Effector memory CD4-positive, alpha-beta T cell (primary cell): ENCODE results near the gene MSANTD2.

Source experiments
- DNase-seq, 3 donors: peaks; one replicate each; pipeline ENCODE4 v3.0.0-alpha.2; 2020
- H3K27ac ChIP-seq: 2 replicates; pipeline ENCODE4 v1.7.0; 2013; ENCODE audit warnings: mild to moderate bottlenecking, low read length, moderate library complexity; ENCODE audit not compliant: insufficient read depth, poor library complexity, severe bottlenecking
- H3K27me3 ChIP-seq: replicated peaks from 2 replicates; pipeline ENCODE4 v1.7.0; 2013; ENCODE audit warnings: mild to moderate bottlenecking, low read length; ENCODE audit not compliant: insufficient read depth, control insufficient read depth, poor library complexity, severe bottlenecking
- H3K36me3 ChIP-seq: 2 replicates; pipeline ENCODE4 v1.7.0; 2013; ENCODE audit warnings: mild to moderate bottlenecking, low read length, moderate library complexity; ENCODE audit not compliant: control insufficient read depth, insufficient read depth
- H3K4me1 ChIP-seq: 2 replicates; pipeline ENCODE4 v1.7.0; 2013; ENCODE audit warnings: low read length, mild to moderate bottlenecking; ENCODE audit not compliant: control insufficient read depth, insufficient read depth, poor library complexity, severe bottlenecking
- H3K4me3 ChIP-seq: 2 replicates; pipeline ENCODE4 v1.7.0; 2013; ENCODE audit warnings: low read length, low read depth, mild to moderate bottlenecking; ENCODE audit not compliant: insufficient read depth, poor library complexity, severe bottlenecking
- H3K9me3 ChIP-seq: 2 replicates; pipeline ENCODE4 v1.7.0; 2013; ENCODE audit warnings: mild to moderate bottlenecking, low read length, moderate library complexity; ENCODE audit not compliant: control insufficient read depth

Gene MSANTD2

GRCh38 chr11:124839128-124839971, 39.1 kb upstream of the MSANTD2 start:
- Histone ChIP-seq H3K4me1 (peaks cover 18% of the 10 kb centered on the region), H3K36me3 (no peaks in the 10 kb centered on the region), H3K27ac (no peak overlapping the region), H3K9me3 (no peaks in the 10 kb centered on the region), H3K27me3 (peaks cover 52% of the 10 kb centered on the region), H3K4me3 (peak overlapping the region; percentile 27)
- DNase-seq, result no peak

GRCh38 chr11:124838805-124839127, 38.6 kb upstream of the MSANTD2 start:
- Histone ChIP-seq H3K9me3 (no peaks in the 10 kb centered on the region), H3K36me3 (no peaks in the 10 kb centered on the region), H3K4me3 (no peak overlapping the region), H3K4me1 (peaks cover 18% of the 10 kb centered on the region), H3K27ac (no peak overlapping the region), H3K27me3 (peaks cover 52% of the 10 kb centered on the region)
- DNase-seq, result no peak

- no peak for DNase-seq
- H3K27me3 ChIP-seq, result peaks cover 40% of the 10 kb centered on the region
- no peaks in the 10 kb centered on the region for H3K36me3 ChIP-seq
- H3K4me3 ChIP-seq, result no peak overlapping the region
- no peaks in the 10 kb centered on the region for H3K9me3 ChIP-seq
- H3K4me1 ChIP-seq, result peaks cover 18% of the 10 kb centered on the region
- no peak overlapping the region for H3K27ac ChIP-seq
Observed at GRCh38 chr11:124837491-124837856, 37.3 kb upstream of the MSANTD2 start.

GRCh38 chr11:124835918-124836317, 35.7 kb upstream of the MSANTD2 start:
- Histone ChIP-seq H3K27ac (no peak overlapping the region), H3K4me1 (peaks cover 18% of the 10 kb centered on the region), H3K4me3 (no peak overlapping the region), H3K27me3 (peaks cover 34% of the 10 kb centered on the region), H3K9me3 (no peaks in the 10 kb centered on the region), H3K36me3 (no peaks in the 10 kb centered on the region)
- no peak for DNase-seq

- H3K4me1 ChIP-seq, result peaks cover 14% of the 10 kb centered on the region
- H3K27me3 ChIP-seq, result peaks cover 22% of the 10 kb centered on the region
- no peak for DNase-seq
- H3K36me3 ChIP-seq, result no peaks in the 10 kb centered on the region
- no peak overlapping the region for H3K4me3 ChIP-seq
- H3K9me3 ChIP-seq, result no peaks in the 10 kb centered on the region
- no peak overlapping the region for H3K27ac ChIP-seq
Observed at GRCh38 chr11:124834526-124835180, 34.4 kb upstream of the MSANTD2 start.

- Histone ChIP-seq H3K27ac (no peak overlapping the region), H3K36me3 (no peaks in the 10 kb centered on the region), H3K4me3 (no peak overlapping the region), H3K9me3 (no peaks in the 10 kb centered on the region), H3K4me1 (peaks cover 5% of the 10 kb centered on the region), H3K27me3 (peaks cover 2% of the 10 kb centered on the region)
- no peak for DNase-seq
Observed at GRCh38 chr11:124832571-124832970, 32.4 kb upstream of the MSANTD2 start.

GRCh38 chr11:124831897-124832296, 31.7 kb upstream of the MSANTD2 start:
- H3K36me3 ChIP-seq, result no peaks in the 10 kb centered on the region
- no peaks in the 10 kb centered on the region for H3K9me3 ChIP-seq
- no peak overlapping the region for H3K4me3 ChIP-seq
- H3K27me3 ChIP-seq, result no peaks in the 10 kb centered on the region
- DNase-seq, result no peak
- no peak overlapping the region for H3K27ac ChIP-seq
- peaks cover 3% of the 10 kb centered on the region for H3K4me1 ChIP-seq

GRCh38 chr11:124830749-124831148, 30.5 kb upstream of the MSANTD2 start:
- Histone ChIP-seq H3K27ac (no peak overlapping the region), H3K4me1 (no peaks in the 10 kb centered on the region), H3K27me3 (no peaks in the 10 kb centered on the region), H3K4me3 (no peak overlapping the region), H3K36me3 (no peaks in the 10 kb centered on the region), H3K9me3 (no peaks in the 10 kb centered on the region)
- no peak for DNase-seq

GRCh38 chr11:124829986-124830385, 29.8 kb upstream of the MSANTD2 start:
- Histone ChIP-seq H3K27me3 (no peaks in the 10 kb centered on the region), H3K27ac (no peak overlapping the region), H3K36me3 (no peaks in the 10 kb centered on the region), H3K4me3 (no peak overlapping the region), H3K4me1 (no peaks in the 10 kb centered on the region), H3K9me3 (no peaks in the 10 kb centered on the region)
- no peak for DNase-seq

- H3K27me3 ChIP-seq, result no peaks in the 10 kb centered on the region
- no peaks in the 10 kb centered on the region for H3K36me3 ChIP-seq
- H3K4me1 ChIP-seq, result no peaks in the 10 kb centered on the region
- H3K4me3 ChIP-seq, result no peak overlapping the region
- no peaks in the 10 kb centered on the region for H3K9me3 ChIP-seq
- no peak for DNase-seq
- H3K27ac ChIP-seq, result no peak overlapping the region
Observed at GRCh38 chr11:124825876-124826275, 25.7 kb upstream of the MSANTD2 start.
